CD4-positive, alpha-beta T cell (primary cell): ENCODE data around the gene OPALIN. TPM values are rescaled to one million over a fixed set of nuclear protein-coding genes. Genes with fewer than 3 reads are reported as not detected.

Experiments
- ATAC-seq: fragments of 200-7000 bp; cut with Tn5 transposase; one replicate; pipeline ENCODE4 v1.10.0; 2022; ENCODE audit warnings: mild to moderate bottlenecking; ENCODE audit not compliant: poor library complexity
- CTCF ChIA-PET: fragments of 350-600 bp; sonication (Branson Sonifier 250); formaldehyde crosslinking; loops from one replicate; lab custom pipeline; 2021; ENCODE audit warnings: antibody characterized with exemption, inconsistent platforms; lab: Charles Lee
- POLR2A ChIA-PET: fragments of 350-600 bp; sonication (Branson Sonifier 250); formaldehyde crosslinking; loops from one replicate; lab custom pipeline; 2021; ENCODE audit warnings: antibody characterized with exemption, inconsistent platforms; lab: Charles Lee
- DNase-seq, 14 experiments: peaks; one replicate each; pipeline ENCODE4 v3.0.0-alpha.2; 2013 to 2020; ENCODE audit warnings: mixed read lengths in 2 of 14
- H3K27ac ChIP-seq, 2 donors: one replicate each; pipeline versions ENCODE4 v1.5.1 to v1.7.0; 2013; ENCODE audit warnings: low read length in 2 of 2, low read depth in 1 of 2, mild to moderate bottlenecking in 1 of 2
- H3K27me3 ChIP-seq, 2 experiments: 1 replicate in 1 of 2; 2 replicates in 1 of 2; pipeline versions ENCODE4 v1.6.1 to v1.7.0; 2013; ENCODE audit warnings: low read length in 2 of 2, control low read depth in 1 of 2, mild to moderate bottlenecking in 1 of 2, moderate library complexity in 1 of 2; ENCODE audit not compliant: insufficient read depth in 2 of 2, control insufficient read depth in 1 of 2
- H3K36me3 ChIP-seq: one replicate; pipeline ENCODE4 v1.6.1; 2013; ENCODE audit warnings: low read length, control low read depth; ENCODE audit not compliant: insufficient read depth
- H3K4me1 ChIP-seq: one replicate; pipeline ENCODE4 v1.6.1; 2013; ENCODE audit warnings: low read length, control low read depth; ENCODE audit not compliant: insufficient read depth
- H3K4me3 ChIP-seq: one replicate; pipeline ENCODE4 v1.5.1; 2013; ENCODE audit warnings: mild to moderate bottlenecking, low read length, moderate library complexity
- H3K9me3 ChIP-seq, 2 experiments: 1 replicate in 1 of 2; 2 replicates in 1 of 2; pipeline versions ENCODE4 v1.6.1 to v1.7.0; 2013; ENCODE audit warnings: low read length in 2 of 2, mild to moderate bottlenecking in 2 of 2, control low read depth in 1 of 2, moderate library complexity in 1 of 2; ENCODE audit not compliant: control insufficient read depth in 1 of 2, insufficient read depth in 1 of 2
- H3K27ac Mint-ChIP-seq: one replicate; pipeline ENCODE4 v1.8.0; 2020; ENCODE audit warnings: mixed read lengths
- H3K27me3 Mint-ChIP-seq: one replicate; pipeline ENCODE4 v1.8.0; 2021; ENCODE audit warnings: mixed read lengths
- H3K36me3 Mint-ChIP-seq: one replicate; pipeline ENCODE4 v1.8.0; 2021; ENCODE audit warnings: low read depth, mixed read lengths
- H3K4me1 Mint-ChIP-seq: one replicate; pipeline ENCODE4 v1.8.0; 2021; ENCODE audit warnings: low read depth, mixed read lengths
- H3K4me3 Mint-ChIP-seq: one replicate; pipeline ENCODE4 v1.8.0; 2020; ENCODE audit warnings: mild to moderate bottlenecking, mixed read lengths
- H3K9me3 Mint-ChIP-seq: one replicate; pipeline ENCODE4 v1.8.0; 2020; ENCODE audit warnings: mixed read lengths
- intact Hi-C, 2 experiments: fragments of 100-400 bp; cut with DNase I in 1 of 2; cut with micrococcal nuclease in 1 of 2; formaldehyde crosslinking; loops; one replicate each; pipeline versions ENCODE4 v1.15.1 to v1.9.0; 2023 to 2025; cut with DNase I, micrococcal nuclease
- total RNA-seq, 174 experiments: library from RNA in 2 of 174; stranded (reverse) in 2 of 174; gene quantifications; one replicate each; pipeline ENCODE4 v1.2.3 and lab custom pipeline; 2021 to 2026
- TF ChIP-seq, protein P1 (sequence below): fragments of 200-600 bp; IDR thresholded peaks from one replicate; pipeline ENCODE4 v1.8.0; 2022; ENCODE audit warnings: antibody characterized with exemption, mild to moderate bottlenecking

OPALIN gene
- total RNA-seq, 2 experiments from 2014 or later: not detected

DNA sequence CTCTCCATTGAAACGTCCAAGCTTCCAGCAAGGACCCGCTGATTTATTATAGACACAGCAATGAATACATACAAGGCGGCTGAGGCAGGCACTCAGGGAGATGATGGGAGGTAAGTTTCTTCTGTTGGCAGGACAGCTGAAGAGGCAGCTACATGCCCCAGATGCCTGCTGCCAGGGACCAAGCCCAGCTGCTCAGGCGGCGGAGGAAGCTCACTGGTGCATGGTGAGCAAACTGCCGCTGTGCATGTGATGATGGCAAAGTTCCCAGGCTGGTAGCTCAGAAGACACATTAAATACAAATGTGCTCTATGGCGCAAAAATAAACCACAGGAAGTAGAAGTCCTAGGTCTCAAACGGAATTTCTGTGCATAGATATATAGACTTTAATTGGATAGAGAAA lies 52.3 kb downstream of the OPALIN start:
- Histone ChIP-seq H3K9me3 (no peaks in the 10 kb centered on the region), H3K27ac (no peak overlapping the region), H3K4me3 (no peak overlapping the region), H3K36me3 (no peaks in the 10 kb centered on the region), H3K27me3 (peaks cover 0 to 11% of the 10 kb centered on the region in 2 experiments), H3K4me1 (peaks cover 5% of the 10 kb centered on the region)
- Mint-ChIP-seq H3K27ac (peak overlapping the region; percentile 74), H3K27me3 (peaks cover 24% of the 10 kb centered on the region), H3K4me1 (peaks cover 55% of the 10 kb centered on the region), H3K4me3 (peak overlapping the region; percentile 79), H3K36me3 (no peaks in the 10 kb centered on the region), H3K9me3 (no peaks in the 10 kb centered on the region)
- ATAC-seq (peak; percentile 55), DNase-seq (peak in 7 of 14 experiments; percentile 10 to 51 (median 34))
- POLR2A ChIA-PET: interaction anchor here (0.7 to 1.2 kb wide), 5 partner anchors 11 to 176 kb away, joined by 3 to 5 read pairs (median 4); partner anchors contain the start of gene ZNF518A
- TF ChIP-seq, protein P1, sequence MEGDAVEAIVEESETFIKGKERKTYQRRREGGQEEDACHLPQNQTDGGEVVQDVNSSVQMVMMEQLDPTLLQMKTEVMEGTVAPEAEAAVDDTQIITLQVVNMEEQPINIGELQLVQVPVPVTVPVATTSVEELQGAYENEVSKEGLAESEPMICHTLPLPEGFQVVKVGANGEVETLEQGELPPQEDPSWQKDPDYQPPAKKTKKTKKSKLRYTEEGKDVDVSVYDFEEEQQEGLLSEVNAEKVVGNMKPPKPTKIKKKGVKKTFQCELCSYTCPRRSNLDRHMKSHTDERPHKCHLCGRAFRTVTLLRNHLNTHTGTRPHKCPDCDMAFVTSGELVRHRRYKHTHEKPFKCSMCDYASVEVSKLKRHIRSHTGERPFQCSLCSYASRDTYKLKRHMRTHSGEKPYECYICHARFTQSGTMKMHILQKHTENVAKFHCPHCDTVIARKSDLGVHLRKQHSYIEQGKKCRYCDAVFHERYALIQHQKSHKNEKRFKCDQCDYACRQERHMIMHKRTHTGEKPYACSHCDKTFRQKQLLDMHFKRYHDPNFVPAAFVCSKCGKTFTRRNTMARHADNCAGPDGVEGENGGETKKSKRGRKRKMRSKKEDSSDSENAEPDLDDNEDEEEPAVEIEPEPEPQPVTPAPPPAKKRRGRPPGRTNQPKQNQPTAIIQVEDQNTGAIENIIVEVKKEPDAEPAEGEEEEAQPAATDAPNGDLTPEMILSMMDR: no peak
- CTCF ChIA-PET: no interaction called here
- intact Hi-C loops: no loop called here

DNA sequence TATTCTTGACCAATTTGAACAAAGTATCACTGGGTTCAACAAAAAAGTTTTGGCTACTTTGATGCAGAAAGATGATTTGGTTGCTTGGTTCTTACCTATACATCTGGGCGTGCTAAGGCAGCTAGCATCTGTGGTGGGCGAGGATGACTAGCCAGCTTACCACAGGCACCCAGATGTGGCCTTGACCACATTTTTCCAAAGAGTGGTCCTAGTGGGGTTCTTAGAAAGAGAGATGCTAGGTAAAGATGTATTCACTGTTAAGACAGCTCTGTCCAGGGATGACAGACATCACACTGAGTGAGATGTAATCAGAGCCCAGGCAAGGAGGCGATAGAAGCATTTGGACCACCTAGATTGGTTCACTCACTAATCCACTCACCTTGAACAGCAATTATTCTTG lies 53.8 kb downstream of the OPALIN start:
- peaks cover 24% of the 10 kb centered on the region for H3K27me3 Mint-ChIP-seq
- H3K27ac Mint-ChIP-seq: peak overlapping the region; percentile 74
- DNase-seq (no peak), ATAC-seq (no peak)
- Histone ChIP-seq H3K27ac (no peak overlapping the region), H3K36me3 (no peaks in the 10 kb centered on the region), H3K9me3 (no peaks in the 10 kb centered on the region), H3K4me1 (peaks cover 16% of the 10 kb centered on the region), H3K27me3 (peaks cover 0 to 11% of the 10 kb centered on the region in 2 experiments), H3K4me3 (no peak overlapping the region)
- no peaks in the 10 kb centered on the region for H3K36me3 Mint-ChIP-seq
- H3K4me3 Mint-ChIP-seq: peak overlapping the region; percentile 36
- intact Hi-C loops: no loop called here
- TF ChIP-seq, protein P1: no peak
- ChIA-PET POLR2A (no interaction called here), CTCF (no interaction called here)
- no peaks in the 10 kb centered on the region for H3K9me3 Mint-ChIP-seq
- H3K4me1 Mint-ChIP-seq: peaks cover 70% of the 10 kb centered on the region

DNA sequence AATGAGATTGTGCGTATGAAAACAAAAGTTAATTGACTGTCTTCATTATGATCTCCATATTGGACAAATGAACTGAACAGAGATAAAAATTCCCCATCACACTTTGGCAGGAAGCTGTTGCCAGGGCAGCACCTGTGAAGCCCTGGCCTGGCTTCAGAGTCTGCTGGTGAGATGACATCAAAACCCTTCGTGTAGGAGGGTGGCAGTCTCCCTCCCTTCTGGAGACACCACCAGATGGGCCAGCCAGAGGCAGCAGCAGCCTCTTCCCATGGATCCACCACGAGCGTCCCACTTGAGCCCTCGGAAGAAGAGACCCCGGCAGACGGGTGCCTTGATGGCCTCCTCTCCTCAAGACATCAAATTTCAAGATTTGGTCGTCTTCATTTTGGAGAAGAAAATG lies 54.6 kb downstream of the OPALIN start, which contains the start of gene DNTT:
Gene DNTT, plus strand, starts transcription at position 205 of the 400 bp plus-strand sequence. Its CDS starts 64 bp downstream, at position 269.
- H3K9me3 ChIP-seq: no peaks in the 10 kb centered on the region
- no peaks in the 10 kb centered on the region for H3K9me3 Mint-ChIP-seq
- H3K36me3 Mint-ChIP-seq: no peaks in the 10 kb centered on the region
- ChIA-PET POLR2A (no interaction called here), CTCF (no interaction called here)
- DNase-seq (peak in 1 of 14 experiments; percentile 11), ATAC-seq (no peak)
- no peak within 1 kb of the TSS for H3K4me3 ChIP-seq
- peak within 1 kb of the TSS; percentile 36 for H3K4me3 Mint-ChIP-seq
- TF ChIP-seq, protein P1: no peak
- peaks cover 0 to 11% of the 10 kb centered on the region in 2 experiments for H3K27me3 ChIP-seq
- H3K27ac Mint-ChIP-seq: peak within 1 kb of the TSS; percentile 74
- H3K27ac ChIP-seq: no peak within 1 kb of the TSS
- intact Hi-C loops: no loop called here
- no peaks in the 10 kb centered on the region for H3K36me3 ChIP-seq
- H3K4me1 ChIP-seq: peaks cover 24% of the 10 kb centered on the region
- H3K27me3 Mint-ChIP-seq: peaks cover 24% of the 10 kb centered on the region
- H3K4me1 Mint-ChIP-seq: peaks cover 78% of the 10 kb centered on the region
